Measurements from ENCODE around the gene GJB3. TPM values are rescaled to one million over a fixed set of nuclear protein-coding genes. Genes with fewer than 3 reads are reported as not detected.
"Not testable (repeated sequence)": the region's sequence is repeated elsewhere in the genome, so short reads cannot be mapped to it uniquely, and the experiment has no call there.

Gene GJB3
- total RNA-seq, 6 experiments from 2014 or later, result 0.12 to 1.3 (median 0.23) TPM

- Histone ChIP-seq H3K4me1 (no peaks in the 10 kb centered on the region), H3K9me3 (no peaks in the 10 kb centered on the region), H3K27me3 (no peaks in the 10 kb centered on the region), H3K27ac (no peak overlapping the region), H3K36me3 (no peaks in the 10 kb centered on the region), H3K4me3 (no peak overlapping the region)
- ATAC-seq, result no peak
- 66% methylated on average over 3 of the region's 3 CpGs for WGBS (ENCODE audit: insufficient coverage, low coverage, low lambda C conversion rate, missing lambda C conversion rate)
- DNase-seq, result no peak
- intact Hi-C loops (cut with DNase I), result no loop called here
- TF ChIP-seq, protein P1, sequence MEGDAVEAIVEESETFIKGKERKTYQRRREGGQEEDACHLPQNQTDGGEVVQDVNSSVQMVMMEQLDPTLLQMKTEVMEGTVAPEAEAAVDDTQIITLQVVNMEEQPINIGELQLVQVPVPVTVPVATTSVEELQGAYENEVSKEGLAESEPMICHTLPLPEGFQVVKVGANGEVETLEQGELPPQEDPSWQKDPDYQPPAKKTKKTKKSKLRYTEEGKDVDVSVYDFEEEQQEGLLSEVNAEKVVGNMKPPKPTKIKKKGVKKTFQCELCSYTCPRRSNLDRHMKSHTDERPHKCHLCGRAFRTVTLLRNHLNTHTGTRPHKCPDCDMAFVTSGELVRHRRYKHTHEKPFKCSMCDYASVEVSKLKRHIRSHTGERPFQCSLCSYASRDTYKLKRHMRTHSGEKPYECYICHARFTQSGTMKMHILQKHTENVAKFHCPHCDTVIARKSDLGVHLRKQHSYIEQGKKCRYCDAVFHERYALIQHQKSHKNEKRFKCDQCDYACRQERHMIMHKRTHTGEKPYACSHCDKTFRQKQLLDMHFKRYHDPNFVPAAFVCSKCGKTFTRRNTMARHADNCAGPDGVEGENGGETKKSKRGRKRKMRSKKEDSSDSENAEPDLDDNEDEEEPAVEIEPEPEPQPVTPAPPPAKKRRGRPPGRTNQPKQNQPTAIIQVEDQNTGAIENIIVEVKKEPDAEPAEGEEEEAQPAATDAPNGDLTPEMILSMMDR (IDR thresholded peaks at IDR 0.05), result no peak
- no peak for TF ChIP-seq POLR2A (IDR thresholded peaks at IDR 0.05)
These were observed 12.2 kb upstream of the GJB3 start for GRCh38 chr1:34768856-34769255.

- ATAC-seq, result no peak
- TF ChIP-seq, protein P1 (IDR thresholded peaks at IDR 0.05), result no peak
- no peak for TF ChIP-seq POLR2A (IDR thresholded peaks at IDR 0.05)
- no peaks in the 10 kb centered on the region for H3K27me3 ChIP-seq
- intact Hi-C loops (cut with DNase I), result no loop called here
- no peaks in the 10 kb centered on the region for H3K4me1 ChIP-seq
- H3K36me3 ChIP-seq, result no peaks in the 10 kb centered on the region
- H3K27ac ChIP-seq, result no peak overlapping the region
- DNase-seq, result no peak
- 89% methylated on average over 3 of the region's 5 CpGs for WGBS (ENCODE audit: insufficient coverage, low coverage, low lambda C conversion rate, missing lambda C conversion rate)
- no peaks in the 10 kb centered on the region for H3K9me3 ChIP-seq
- no peak overlapping the region for H3K4me3 ChIP-seq
These were observed 10.0 kb upstream of the GJB3 start for GRCh38 chr1:34770891-34771504.

- no peaks in the 10 kb centered on the region for H3K27me3 ChIP-seq
- no peaks in the 10 kb centered on the region for H3K36me3 ChIP-seq
- DNase-seq (no peak), ATAC-seq (no peak)
- H3K27ac ChIP-seq, result no peak overlapping the region
- no peaks in the 10 kb centered on the region for H3K9me3 ChIP-seq
- intact Hi-C loops (cut with DNase I), result no loop called here
- no peak for TF ChIP-seq POLR2A (IDR thresholded peaks at IDR 0.05)
- TF ChIP-seq, protein P1 (IDR thresholded peaks at IDR 0.05), result no peak
- no peak overlapping the region for H3K4me3 ChIP-seq
- 83% methylated on average over 8 of the region's 16 CpGs for WGBS (ENCODE audit: insufficient coverage, low coverage, low lambda C conversion rate, missing lambda C conversion rate)
- H3K4me1 ChIP-seq, result no peaks in the 10 kb centered on the region
These were observed 9.2 kb upstream of the GJB3 start for GRCh38 chr1:34771573-34772371.

GRCh38 chr1:34773114-34773513, 7.9 kb upstream of the GJB3 start:
- ATAC-seq; intact Hi-C loops (cut with DNase I); H3K27me3 ChIP-seq; H3K9me3 ChIP-seq; DNase-seq; H3K4me3 ChIP-seq; H3K4me1 ChIP-seq; H3K36me3 ChIP-seq; H3K27ac ChIP-seq: not testable (repeated sequence)
- 91% methylated on average over 4 of the region's 4 CpGs for WGBS (ENCODE audit: insufficient coverage, low coverage, low lambda C conversion rate, missing lambda C conversion rate)

DNA sequence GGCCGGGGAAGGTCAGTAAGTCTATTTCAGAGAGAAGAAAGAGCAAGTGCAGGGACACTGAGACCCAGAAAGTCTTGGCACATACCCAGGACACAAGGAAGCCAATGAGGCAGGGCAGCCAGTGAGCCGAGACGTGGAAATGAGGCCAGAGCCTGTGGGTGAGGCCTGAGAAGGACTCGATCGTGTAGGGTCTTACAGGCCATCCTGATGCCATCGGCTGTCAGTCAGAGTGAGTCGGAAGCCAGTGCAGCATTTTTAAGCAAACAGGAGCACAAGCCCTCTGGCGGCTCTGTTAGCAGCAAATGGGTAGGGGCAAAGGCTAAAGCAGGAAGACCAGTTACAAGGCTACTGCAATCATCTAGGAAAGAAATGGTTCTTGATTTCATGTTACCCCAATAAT, 6.1 kb upstream of the GJB3 start:
- 58% methylated on average over 8 of the region's 8 CpGs for WGBS (ENCODE audit: insufficient coverage, low coverage, low lambda C conversion rate, missing lambda C conversion rate)
- TF ChIP-seq POLR2A (IDR thresholded peaks at IDR 0.05), result no peak
- TF ChIP-seq, protein P1 (IDR thresholded peaks at IDR 0.05), result no peak
- H3K4me1 ChIP-seq, result no peaks in the 10 kb centered on the region
- H3K27ac ChIP-seq, result no peak overlapping the region
- no peak overlapping the region for H3K4me3 ChIP-seq
- H3K27me3 ChIP-seq, result no peaks in the 10 kb centered on the region
- DNase-seq (no peak), ATAC-seq (no peak)
- intact Hi-C loops (cut with DNase I), result no loop called here
- no peaks in the 10 kb centered on the region for H3K9me3 ChIP-seq
- no peaks in the 10 kb centered on the region for H3K36me3 ChIP-seq

All from right lobe of liver (tissue), 6 donors.